Fibroblast of lung (primary cell): ENCODE results near the gene MLXIP. TPM values are rescaled to one million over a fixed set of nuclear protein-coding genes. Genes with fewer than 3 reads are reported as not detected.

ENCODE experiments used
- DNase-seq, 2 donors: peaks; one replicate each; pipeline versions ENCODE4 v3.0.0 to v3.0.0-alpha.2; 2010; ENCODE audit warnings: low read depth in 2 of 2
- H2AFZ ChIP-seq: 2 replicates; pipeline ENCODE4 v1.5.1; 2012; ENCODE audit warnings: low read length, control low read depth, inconsistent platforms
- H3K27ac ChIP-seq: 2 replicates; pipeline ENCODE4 v1.5.1; 2011; ENCODE audit warnings: low read length, control low read depth; ENCODE audit not compliant: insufficient read depth
- H3K27me3 ChIP-seq: 2 replicates; pipeline ENCODE4 v1.5.1; 2011; ENCODE audit warnings: mild to moderate bottlenecking, low read length; ENCODE audit not compliant: control insufficient read depth, insufficient read depth
- H3K36me3 ChIP-seq: 2 replicates; pipeline ENCODE4 v1.5.1; 2011; ENCODE audit warnings: low read length; ENCODE audit not compliant: control insufficient read depth, insufficient read depth
- H3K4me1 ChIP-seq: 2 replicates; pipeline ENCODE4 v1.5.1; 2011; ENCODE audit warnings: low read length; ENCODE audit not compliant: control insufficient read depth, insufficient read depth; ENCODE audit errors: extremely low read depth
- H3K4me2 ChIP-seq: 2 replicates; pipeline ENCODE4 v1.5.1; 2011; ENCODE audit warnings: low read length, control low read depth; ENCODE audit not compliant: insufficient read depth; ENCODE audit errors: extremely low read depth
- H3K4me3 ChIP-seq, 4 experiments: fragments of 200-600 bp in 1 of 4; sonication (generic) in 1 of 4; replicated peaks in 1 of 4; 2 replicates each; pipeline ENCODE4 v1.5.1; 2011 to 2016; ENCODE audit warnings: low read length in 4 of 4, low read depth in 3 of 4, mild to moderate bottlenecking in 3 of 4, control low read depth in 2 of 4, inconsistent platforms in 1 of 4, mixed read lengths in 1 of 4; ENCODE audit not compliant: insufficient read depth in 1 of 4; ENCODE audit errors: control extremely low read depth in 1 of 4
- H3K79me2 ChIP-seq: 2 replicates; pipeline ENCODE4 v1.5.1; 2012; ENCODE audit warnings: mild to moderate bottlenecking, low read length, inconsistent platforms; ENCODE audit not compliant: control insufficient read depth, insufficient read depth
- H3K9ac ChIP-seq: 2 replicates; pipeline ENCODE4 v1.5.1; 2011; ENCODE audit warnings: mild to moderate bottlenecking, low read length, control low read depth; ENCODE audit not compliant: insufficient read depth
- H3K9me3 ChIP-seq: 2 replicates; pipeline ENCODE4 v1.5.1; 2012; ENCODE audit warnings: low read depth, low read length; ENCODE audit not compliant: control insufficient read depth, insufficient read depth
- H4K20me1 ChIP-seq: 2 replicates; pipeline ENCODE4 v1.5.1; 2011; ENCODE audit warnings: low read length; ENCODE audit not compliant: control insufficient read depth, insufficient read depth; ENCODE audit errors: extremely low read depth
- CTCF ChIP-seq, 2 donors: IDR thresholded peaks in 1 of 2; conservative IDR thresholded peaks in 1 of 2; 1 replicate in 1 of 2; 2 replicates in 1 of 2; pipeline ENCODE4 v1.5.1; 2011 to 2012; ENCODE audit warnings: low read length in 2 of 2, control low read depth in 1 of 2, inconsistent platforms in 1 of 2, low read depth in 1 of 2, mild to moderate bottlenecking in 1 of 2
- EZH2 ChIP-seq: IDR thresholded peaks from 2 replicates; pipeline ENCODE4 v1.5.1; 2012; ENCODE audit warnings: low read length, control low read depth, mild to moderate bottlenecking; ENCODE audit errors: missing control alignments
- polyA plus RNA-seq, 2 donors: library from polyadenylated mRNA; depleted of rRNA in 1 of 2; stranded (reverse) in 1 of 2; unstranded in 1 of 2; fragments of >200 nt; gene quantifications; 2 replicates each; pipeline ENCODE4 v1.2.1, GENCODE V29; 2011 to 2012; ENCODE audit warnings: missing spikeins in 1 of 2
- total RNA-seq: library from RNA; depleted of rRNA; stranded (reverse); fragments of >200 nt; gene quantifications from 2 replicates; pipeline ENCODE4 v1.2.1, GENCODE V29; 2014

Gene MLXIP
- total and polyA plus RNA-seq, 2 donors (not counting 1 experiment from before 2014, with no cell fraction given): 6.6 to 17.0 TPM

- Histone ChIP-seq H3K79me2 (peaks cover 8% of the 10 kb centered on the region), H2AFZ (no peak overlapping the region), H3K27me3 (no peaks in the 10 kb centered on the region), H3K4me1 (peaks cover 7% of the 10 kb centered on the region), H3K9me3 (no peaks in the 10 kb centered on the region), H3K4me3 (no peak overlapping the region), H3K9ac (no peak overlapping the region), H3K4me2 (no peak overlapping the region), H3K27ac (no peak overlapping the region), H3K36me3 (no peaks in the 10 kb centered on the region), H4K20me1 (no peaks in the 10 kb centered on the region)
- no peak for DNase-seq
- TF ChIP-seq CTCF (conservative IDR thresholded peaks at IDR 0.05 in 1 of 2, IDR thresholded peaks at IDR 0.05 in 1 of 2; ENCODE audit: low read depth in 1 of 2, low read length in 2 of 2): no peak
- no peak for TF ChIP-seq EZH2
These were observed 43.2 kb downstream of the MLXIP start for GRCh38 chr12:122121745-122122144.

GRCh38 chr12:122123051-122123760 is 44.6 kb downstream of the MLXIP start:
- Histone ChIP-seq H3K79me2 (peaks cover 8% of the 10 kb centered on the region), H3K4me2 (peak overlapping the region; percentile 33), H3K4me3 (no peak overlapping the region), H3K9me3 (no peaks in the 10 kb centered on the region), H3K27ac (no peak overlapping the region), H3K9ac (no peak overlapping the region), H3K27me3 (no peaks in the 10 kb centered on the region), H4K20me1 (no peaks in the 10 kb centered on the region), H3K4me1 (peaks cover 7% of the 10 kb centered on the region), H2AFZ (no peak overlapping the region), H3K36me3 (peaks cover 2% of the 10 kb centered on the region)
- DNase-seq: peak; percentile 41 to 72
- TF ChIP-seq CTCF (conservative IDR thresholded peaks at IDR 0.05 in 1 of 2, IDR thresholded peaks at IDR 0.05 in 1 of 2; ENCODE audit: low read depth in 1 of 2, low read length in 2 of 2) (peak; percentile 65 to 71), EZH2 (no peak)

- peaks cover 7% of the 10 kb centered on the region for H3K4me1 ChIP-seq
- no peak overlapping the region for H2AFZ ChIP-seq
- peaks cover 2% of the 10 kb centered on the region for H3K36me3 ChIP-seq
- no peak overlapping the region for H3K4me3 ChIP-seq
- H3K4me2 ChIP-seq: no peak overlapping the region
- DNase-seq: no peak
- H3K9ac ChIP-seq: no peak overlapping the region
- H4K20me1 ChIP-seq: no peaks in the 10 kb centered on the region
- H3K27ac ChIP-seq: no peak overlapping the region
- TF ChIP-seq EZH2 (no peak), CTCF (conservative IDR thresholded peaks at IDR 0.05 in 1 of 2, IDR thresholded peaks at IDR 0.05 in 1 of 2; ENCODE audit: low read depth in 1 of 2, low read length in 2 of 2) (no peak)
- H3K9me3 ChIP-seq: no peaks in the 10 kb centered on the region
- peaks cover 8% of the 10 kb centered on the region for H3K79me2 ChIP-seq
- H3K27me3 ChIP-seq: no peaks in the 10 kb centered on the region
These were observed 45.2 kb downstream of the MLXIP start for GRCh38 chr12:122123761-122124145.
